ENCODE results near the gene DCUN1D2.

DCUN1D2 gene

GRCh38 chr13:113514847-113515246 lies 24.3 kb upstream of the DCUN1D2 start:
- Histone ChIP-seq H3K27ac (ENCODE audit: low read depth, low read length) (no peak overlapping the region), H3K4me1 (ENCODE audit: insufficient read depth, low read length) (no peaks in the 10 kb centered on the region), H3K9me3 (ENCODE audit: low read length) (no peaks in the 10 kb centered on the region), H3K36me3 (ENCODE audit: insufficient read depth, low read length) (peaks cover 34% of the 10 kb centered on the region), H3K4me3 (ENCODE audit: low read depth in 1 of 2, low read length in 2 of 2) (no peak overlapping the region), H3K27me3 (ENCODE audit: control insufficient read depth in 1 of 2, insufficient read depth in 2 of 2, low read length in 2 of 2) (no peaks in the 10 kb centered on the region), H3K9ac (ENCODE audit: low read length) (no peak overlapping the region)

GRCh38 chr13:113513761-113514160 lies 23.2 kb upstream of the DCUN1D2 start:
- H3K36me3 ChIP-seq (ENCODE audit: insufficient read depth, low read length) = peaks cover 38% of the 10 kb centered on the region
- H3K9me3 ChIP-seq (ENCODE audit: low read length) = no peaks in the 10 kb centered on the region

GRCh38 chr13:113511361-113511760 lies 20.9 kb upstream of the DCUN1D2 start:
- no peaks in the 10 kb centered on the region for H3K27me3 ChIP-seq (ENCODE audit: control insufficient read depth in 1 of 2, insufficient read depth in 2 of 2, low read length in 2 of 2)
- H3K27ac ChIP-seq (ENCODE audit: low read depth, low read length) = no peak overlapping the region
- H3K4me3 ChIP-seq (ENCODE audit: low read depth in 1 of 2, low read length in 2 of 2) = no peak overlapping the region
- H3K36me3 ChIP-seq (ENCODE audit: insufficient read depth, low read length) = peaks cover 41% of the 10 kb centered on the region
- H3K4me1 ChIP-seq (ENCODE audit: insufficient read depth, low read length) = no peaks in the 10 kb centered on the region
- no peak overlapping the region for H3K9ac ChIP-seq (ENCODE audit: low read length)
- H3K9me3 ChIP-seq (ENCODE audit: low read length) = no peaks in the 10 kb centered on the region

More at GRCh38 chr13:113513761-113514160, 23.2 kb upstream of the DCUN1D2 start:
- Histone ChIP-seq H3K27me3 (ENCODE audit: control insufficient read depth in 1 of 2, insufficient read depth in 2 of 2, low read length in 2 of 2) (no peaks in the 10 kb centered on the region), H3K4me3 (ENCODE audit: low read depth in 1 of 2, low read length in 2 of 2) (no peak overlapping the region), H3K4me1 (ENCODE audit: insufficient read depth, low read length) (no peaks in the 10 kb centered on the region), H3K9ac (ENCODE audit: low read length) (no peak overlapping the region), H3K27ac (ENCODE audit: low read depth, low read length) (no peak overlapping the region)

- Histone ChIP-seq H3K9me3 (ENCODE audit: low read length) (no peaks in the 10 kb centered on the region), H3K36me3 (ENCODE audit: insufficient read depth, low read length) (peaks cover 37% of the 10 kb centered on the region), H3K27ac (ENCODE audit: low read depth, low read length) (no peak overlapping the region), H3K27me3 (ENCODE audit: control insufficient read depth in 1 of 2, insufficient read depth in 2 of 2, low read length in 2 of 2) (no peaks in the 10 kb centered on the region), H3K4me3 (ENCODE audit: low read depth in 1 of 2, low read length in 2 of 2) (no peak overlapping the region), H3K4me1 (ENCODE audit: insufficient read depth, low read length) (no peaks in the 10 kb centered on the region), H3K9ac (ENCODE audit: low read length) (no peak overlapping the region)
These were observed 20.4 kb upstream of the DCUN1D2 start for GRCh38 chr13:113510871-113511270.

- H3K27me3 ChIP-seq (ENCODE audit: control insufficient read depth in 1 of 2, insufficient read depth in 2 of 2, low read length in 2 of 2) = no peaks in the 10 kb centered on the region
- H3K4me1 ChIP-seq (ENCODE audit: insufficient read depth, low read length) = no peaks in the 10 kb centered on the region
- H3K4me3 ChIP-seq (ENCODE audit: low read depth in 1 of 2, low read length in 2 of 2) = no peak overlapping the region
- no peak overlapping the region for H3K9ac ChIP-seq (ENCODE audit: low read length)
- peaks cover 37% of the 10 kb centered on the region for H3K36me3 ChIP-seq (ENCODE audit: insufficient read depth, low read length)
- no peak overlapping the region for H3K27ac ChIP-seq (ENCODE audit: low read depth, low read length)
- no peaks in the 10 kb centered on the region for H3K9me3 ChIP-seq (ENCODE audit: low read length)
These were observed 19.5 kb upstream of the DCUN1D2 start for GRCh38 chr13:113509989-113510388.

GRCh38 chr13:113508521-113509254 lies 18.2 kb upstream of the DCUN1D2 start:
- Histone ChIP-seq H3K27me3 (ENCODE audit: control insufficient read depth in 1 of 2, insufficient read depth in 2 of 2, low read length in 2 of 2) (no peaks in the 10 kb centered on the region), H3K4me1 (ENCODE audit: insufficient read depth, low read length) (no peaks in the 10 kb centered on the region), H3K9ac (ENCODE audit: low read length) (no peak overlapping the region), H3K9me3 (ENCODE audit: low read length) (no peaks in the 10 kb centered on the region), H3K36me3 (ENCODE audit: insufficient read depth, low read length) (peaks cover 47% of the 10 kb centered on the region), H3K27ac (ENCODE audit: low read depth, low read length) (no peak overlapping the region), H3K4me3 (ENCODE audit: low read depth in 1 of 2, low read length in 2 of 2) (no peak overlapping the region)

GRCh38 chr13:113507505-113508345 lies 17.2 kb upstream of the DCUN1D2 start:
- H3K9me3 ChIP-seq (ENCODE audit: low read length) = no peaks in the 10 kb centered on the region
- H3K27me3 ChIP-seq (ENCODE audit: control insufficient read depth in 1 of 2, insufficient read depth in 2 of 2, low read length in 2 of 2) = no peaks in the 10 kb centered on the region
- no peaks in the 10 kb centered on the region for H3K4me1 ChIP-seq (ENCODE audit: insufficient read depth, low read length)
- no peak overlapping the region for H3K9ac ChIP-seq (ENCODE audit: low read length)
- H3K27ac ChIP-seq (ENCODE audit: low read depth, low read length) = no peak overlapping the region
- no peak overlapping the region for H3K4me3 ChIP-seq (ENCODE audit: low read depth in 1 of 2, low read length in 2 of 2)
- H3K36me3 ChIP-seq (ENCODE audit: insufficient read depth, low read length) = peaks cover 50% of the 10 kb centered on the region

GRCh38 chr13:113506871-113507388 lies 16.4 kb upstream of the DCUN1D2 start:
- no peaks in the 10 kb centered on the region for H3K27me3 ChIP-seq (ENCODE audit: control insufficient read depth in 1 of 2, insufficient read depth in 2 of 2, low read length in 2 of 2)
- H3K9me3 ChIP-seq (ENCODE audit: low read length) = no peaks in the 10 kb centered on the region
- H3K27ac ChIP-seq (ENCODE audit: low read depth, low read length) = no peak overlapping the region
- peaks cover 58% of the 10 kb centered on the region for H3K36me3 ChIP-seq (ENCODE audit: insufficient read depth, low read length)
- no peak overlapping the region for H3K4me3 ChIP-seq (ENCODE audit: low read depth in 1 of 2, low read length in 2 of 2)
- H3K9ac ChIP-seq (ENCODE audit: low read length) = no peak overlapping the region
- no peaks in the 10 kb centered on the region for H3K4me1 ChIP-seq (ENCODE audit: insufficient read depth, low read length)

GRCh38 chr13:113506025-113506685 lies 15.6 kb upstream of the DCUN1D2 start:
- Histone ChIP-seq H3K4me3 (ENCODE audit: low read depth in 1 of 2, low read length in 2 of 2) (no peak overlapping the region), H3K27me3 (ENCODE audit: control insufficient read depth in 1 of 2, insufficient read depth in 2 of 2, low read length in 2 of 2) (no peaks in the 10 kb centered on the region), H3K9ac (ENCODE audit: low read length) (no peak overlapping the region), H3K4me1 (ENCODE audit: insufficient read depth, low read length) (no peaks in the 10 kb centered on the region), H3K36me3 (ENCODE audit: insufficient read depth, low read length) (peaks cover 60% of the 10 kb centered on the region), H3K9me3 (ENCODE audit: low read length) (no peaks in the 10 kb centered on the region), H3K27ac (ENCODE audit: low read depth, low read length) (no peak overlapping the region)

- Histone ChIP-seq H3K27me3 (ENCODE audit: control insufficient read depth in 1 of 2, insufficient read depth in 2 of 2, low read length in 2 of 2) (no peaks in the 10 kb centered on the region), H3K4me3 (ENCODE audit: low read depth in 1 of 2, low read length in 2 of 2) (no peak overlapping the region), H3K36me3 (ENCODE audit: insufficient read depth, low read length) (peaks cover 74% of the 10 kb centered on the region), H3K9me3 (ENCODE audit: low read length) (no peaks in the 10 kb centered on the region), H3K4me1 (ENCODE audit: insufficient read depth, low read length) (no peaks in the 10 kb centered on the region), H3K9ac (ENCODE audit: low read length) (no peak overlapping the region), H3K27ac (ENCODE audit: low read depth, low read length) (no peak overlapping the region)
These were observed 12.2 kb upstream of the DCUN1D2 start for GRCh38 chr13:113502686-113503085.

- Histone ChIP-seq H3K9me3 (ENCODE audit: low read length) (no peaks in the 10 kb centered on the region), H3K9ac (ENCODE audit: low read length) (no peak overlapping the region), H3K4me3 (ENCODE audit: low read depth in 1 of 2, low read length in 2 of 2) (no peak overlapping the region), H3K36me3 (ENCODE audit: insufficient read depth, low read length) (peaks cover 86% of the 10 kb centered on the region), H3K27ac (ENCODE audit: low read depth, low read length) (no peak overlapping the region), H3K4me1 (ENCODE audit: insufficient read depth, low read length) (peaks cover 5% of the 10 kb centered on the region), H3K27me3 (ENCODE audit: control insufficient read depth in 1 of 2, insufficient read depth in 2 of 2, low read length in 2 of 2) (no peaks in the 10 kb centered on the region)
These were observed 10.2 kb upstream of the DCUN1D2 start for GRCh38 chr13:113500530-113501265.

Measured in muscle layer of colon (tissue), 2 donors.